Heart right ventricle (tissue), 16 donors: ENCODE results near the gene TRIM50. TPM values are rescaled to one million over a fixed set of nuclear protein-coding genes. Genes with fewer than 3 reads are reported as not detected.
A peak's percentile ranks its signal among the peaks of the same experiment; 100 is the strongest.
"Not testable (repeated sequence)": the region's sequence is repeated elsewhere in the genome, so short reads cannot be mapped to it uniquely, and the experiment has no call there.

Experiments
- ATAC-seq, 8 donors: fragments of 200-7000 bp; cut with Tn5 transposase; one replicate each; pipeline ENCODE4 v1.9.1; 2020; ENCODE audit warnings: mild to moderate bottlenecking in 8 of 8, moderate library complexity in 8 of 8, moderate number of reproducible peaks in 1 of 8
- DNase-seq, 2 donors: peaks; one replicate each; pipeline ENCODE4 v3.0.0-alpha.2; 2020
- H3K27ac ChIP-seq, 10 donors: fragments of 200-600 bp; sonication (generic) in 2 of 10; one replicate each; pipeline versions ENCODE4 v1.5.0 to v1.8.0; 2020 to 2022; ENCODE audit warnings: mild to moderate bottlenecking in 3 of 10
- H3K27me3 ChIP-seq, 7 donors: fragments of 200-600 bp; one replicate each; pipeline ENCODE4 v1.8.0; 2021 to 2022; ENCODE audit warnings: mild to moderate bottlenecking in 2 of 7
- H3K36me3 ChIP-seq, 9 donors: fragments of 200-600 bp; sonication (generic) in 1 of 9; one replicate each; pipeline versions ENCODE4 v1.5.0 to v1.8.0; 2020 to 2022; ENCODE audit warnings: mild to moderate bottlenecking in 2 of 9
- H3K4me1 ChIP-seq, 9 donors: fragments of 200-600 bp; sonication (generic) in 1 of 9; one replicate each; pipeline versions ENCODE4 v1.5.0 to v1.8.0; 2020 to 2022; ENCODE audit warnings: mild to moderate bottlenecking in 4 of 9
- H3K4me3 ChIP-seq, 10 donors: fragments of 200-600 bp; sonication (generic) in 2 of 10; one replicate each; pipeline versions ENCODE4 v1.5.0 to v1.8.0; 2020 to 2022; ENCODE audit warnings: mild to moderate bottlenecking in 7 of 10, moderate library complexity in 2 of 10
- H3K9me3 ChIP-seq, 11 donors: fragments of 200-600 bp in 10 of 11; sonication (generic) in 2 of 11; one replicate each; pipeline versions ENCODE4 v1.5.0 to v1.8.0; 2013 to 2022; ENCODE audit warnings: mild to moderate bottlenecking in 2 of 11, control low read depth in 1 of 11, moderate library complexity in 1 of 11
- CTCF ChIP-seq, 9 donors: fragments of 200-600 bp; sonication (generic) in 2 of 9; IDR thresholded peaks; one replicate each; pipeline versions ENCODE4 v1.5.0 to v1.8.0; 2021 to 2022; ENCODE audit warnings: antibody characterized with exemption in 9 of 9, mild to moderate bottlenecking in 5 of 9, moderate library complexity in 1 of 9
- WGBS, 2 donors: extraction: QIAGEN DNeasy Blood & Tissue Kit; methylation state at CpG; one replicate each; pipeline ENCODE4 v1.1.7; 2013; ENCODE audit warnings: inconsistent platforms in 1 of 2; 5-methylcytosine and 5-hydroxymethylcytosine counted together
- intact Hi-C, 10 donors: fragments of 100-400 bp; cut with DNase I; formaldehyde crosslinking; loops; one replicate each; pipeline versions ENCODE4 v1.11.1 to v1.14.2; 2022
- polyA plus RNA-seq, 2 donors: library from polyadenylated mRNA; stranded (reverse); fragments of 200-250 nt; gene quantifications; one replicate each; pipeline ENCODE4 v1.2.3, GENCODE V29; 2013
- total RNA-seq, 10 donors: library from RNA; stranded (reverse); fragmentation: NEBNext Ultra II Directional in 3 of 10; extraction: Animal tissue kit (Norgen Biotek cat#: 25700) in 3 of 10; gene quantifications; one replicate each; pipeline versions ENCODE4 v1.2.1 to v1.2.4, GENCODE V29; 2021 to 2023
- donor health status: Arrhythmogenic right ventricular cardiomyopathy.
- donor health status: ischemic (EF 13 %, LVEDD 7.1; RV severe dilation, severe dysfunction).
- donor health status: healthy with polysubstance abuse.
- donor health status: DM: no; HTN: yes; CAD: no.
- donor health status: DM: no; HTN: no; CAD: no.
- donor health status: ischemic (EF 25% LVEDD 6.9; RV normal size, moderate dysfunction).
- donor health status: ischemic (EF 25% LVEDD 5.7; RV mildly dilated, moderate dysfunction).
- donor health status: healthy.
- donor health status: DM: yes; HTN: yes; CAD: no.
- donor health status: Ischemic cardiomyopathy.
- donor health status: ischemic (EF 35%, LVEDD 5.7; RV mildly dilated, moderate dysfunction).
- donor health status: nonischemic (EF 11% LVEDD 7.7; RV severe dilation, severe dysfunction).
- donor health status: DM: yes; HTN: yes; CAD: no.
- donor health status: PGD.
- donor health status: ischemic (EF 29% LVEDD 5.4; RV normal size, mild dysfunction).
- donor health status: nonischemic (EF 23%, LVEDD 6.1; RV moderate dilation, normal function).

Gene TRIM50
- total and polyA plus RNA-seq, 12 donors: 0.04 to 0.62 (median 0.24) TPM; not detected in 4

- no peak overlapping the region for H3K27ac ChIP-seq
- DNase-seq (no peak), ATAC-seq (no peak)
- TF ChIP-seq CTCF (IDR thresholded peaks at IDR 0.05): no peak
- 83 to 87% methylated on average over 5 of the region's 5 CpGs for WGBS, 2 donors
- no peaks in the 10 kb centered on the region for H3K27me3 ChIP-seq
- no peaks in the 10 kb centered on the region for H3K36me3 ChIP-seq
- H3K9me3 ChIP-seq: no peaks in the 10 kb centered on the region
- H3K4me3 ChIP-seq: no peak overlapping the region
- intact Hi-C loops: loop anchor here in 1 of 10 donors (10.0 kb wide), 1 partner anchor 121 kb away; the partner anchor contains the start of gene FZD9
- peaks cover 0 to 3% (median 0%) of the 10 kb centered on the region in 9 donors for H3K4me1 ChIP-seq
Observed at GRCh38 chr7:73314271-73314670, 13.6 kb downstream of the TRIM50 start.

- Histone ChIP-seq H3K9me3 (no peaks in the 10 kb centered on the region), H3K36me3 (no peaks in the 10 kb centered on the region), H3K27ac (no peak overlapping the region), H3K4me3 (no peak overlapping the region), H3K27me3 (no peaks in the 10 kb centered on the region), H3K4me1 (peaks cover 0 to 8% (median 5%) of the 10 kb centered on the region in 9 donors)
- no peak for TF ChIP-seq CTCF (IDR thresholded peaks at IDR 0.05)
- DNase-seq (no peak), ATAC-seq (no peak)
- WGBS, 2 donors: 74 to 87% methylated on average over 4 of the region's 4 CpGs
- intact Hi-C loops: loop anchor here in 1 of 10 donors (10.0 kb wide), 1 partner anchor 121 kb away; the partner anchor contains the start of gene FZD9
Observed at GRCh38 chr7:73313521-73313906, 14.4 kb downstream of the TRIM50 start.

- H3K36me3 ChIP-seq: no peaks in the 10 kb centered on the region
- intact Hi-C loops: loop anchor here in 1 of 10 donors (10.0 kb wide), 1 partner anchor 122 kb away; the partner anchor contains the start of gene FZD9
Observed at GRCh38 chr7:73312831-73313520, 14.9 kb downstream of the TRIM50 start.

GRCh38 chr7:73311421-73311820 lies 16.5 kb downstream of the TRIM50 start:
- not testable (repeated sequence) for ATAC-seq, DNase-seq, H3K4me3 ChIP-seq, H3K27me3 ChIP-seq, H3K36me3 ChIP-seq, H3K9me3 ChIP-seq, H3K27ac ChIP-seq
- 82% methylated on average over 7 of the region's 7 CpGs for WGBS, 2 donors
- intact Hi-C loops: loop anchor here in 1 of 10 donors (10.0 kb wide), 1 partner anchor 123 kb away; the partner anchor contains the start of gene FZD9
- H3K4me1 ChIP-seq: peaks cover 0 to 19% (median 8%) of the 10 kb centered on the region in 9 donors

More at GRCh38 chr7:73312831-73313520, 14.9 kb downstream of the TRIM50 start:
- no peaks in the 10 kb centered on the region for H3K9me3 ChIP-seq
- 93 to 96% methylated on average over 48 of the region's 48 CpGs for WGBS, 2 donors
- H3K27me3 ChIP-seq: no peaks in the 10 kb centered on the region
- H3K27ac ChIP-seq: no peak overlapping the region
- H3K4me1 ChIP-seq: peaks cover 0 to 12% (median 5%) of the 10 kb centered on the region in 9 donors
- DNase-seq: no peak
- TF ChIP-seq CTCF (IDR thresholded peaks at IDR 0.05): no peak
- H3K4me3 ChIP-seq: no peak overlapping the region
- ATAC-seq: peak in 1 of 8 donors; percentile 31
